ENCODE data around the gene ILF3.
A peak's percentile ranks its signal among the peaks of the same experiment; 100 is the strongest.

Gene ILF3

DNA sequence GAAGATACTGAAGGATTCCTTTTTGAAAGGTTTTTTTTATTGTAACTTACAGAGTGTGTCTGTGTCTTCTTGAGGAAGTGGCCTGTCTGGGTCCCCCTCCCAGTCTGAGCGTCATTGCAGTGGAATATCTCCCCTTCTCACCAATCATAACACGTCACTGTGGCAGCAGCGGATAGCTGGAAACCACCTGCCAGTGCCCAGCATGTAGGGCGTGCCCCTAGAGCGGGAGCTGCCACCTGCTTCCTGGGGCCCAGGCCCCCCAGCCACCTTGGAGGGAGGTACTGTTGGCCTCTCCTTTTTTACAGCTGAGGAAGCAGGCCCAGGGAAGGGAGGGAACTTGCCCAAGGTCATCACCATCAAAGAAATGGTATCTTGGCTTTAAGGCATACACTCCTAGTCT, 59.2 kb downstream of the ILF3 start:
- no peak overlapping the region for H3K4me3 ChIP-seq (ENCODE audit: low read length)
- DNase-seq (ENCODE audit: low read depth) = no peak
- TF ChIP-seq, protein P1, sequence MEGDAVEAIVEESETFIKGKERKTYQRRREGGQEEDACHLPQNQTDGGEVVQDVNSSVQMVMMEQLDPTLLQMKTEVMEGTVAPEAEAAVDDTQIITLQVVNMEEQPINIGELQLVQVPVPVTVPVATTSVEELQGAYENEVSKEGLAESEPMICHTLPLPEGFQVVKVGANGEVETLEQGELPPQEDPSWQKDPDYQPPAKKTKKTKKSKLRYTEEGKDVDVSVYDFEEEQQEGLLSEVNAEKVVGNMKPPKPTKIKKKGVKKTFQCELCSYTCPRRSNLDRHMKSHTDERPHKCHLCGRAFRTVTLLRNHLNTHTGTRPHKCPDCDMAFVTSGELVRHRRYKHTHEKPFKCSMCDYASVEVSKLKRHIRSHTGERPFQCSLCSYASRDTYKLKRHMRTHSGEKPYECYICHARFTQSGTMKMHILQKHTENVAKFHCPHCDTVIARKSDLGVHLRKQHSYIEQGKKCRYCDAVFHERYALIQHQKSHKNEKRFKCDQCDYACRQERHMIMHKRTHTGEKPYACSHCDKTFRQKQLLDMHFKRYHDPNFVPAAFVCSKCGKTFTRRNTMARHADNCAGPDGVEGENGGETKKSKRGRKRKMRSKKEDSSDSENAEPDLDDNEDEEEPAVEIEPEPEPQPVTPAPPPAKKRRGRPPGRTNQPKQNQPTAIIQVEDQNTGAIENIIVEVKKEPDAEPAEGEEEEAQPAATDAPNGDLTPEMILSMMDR (conservative IDR thresholded peaks at IDR 0.05; ENCODE audit: low read length) = no peak

DNA sequence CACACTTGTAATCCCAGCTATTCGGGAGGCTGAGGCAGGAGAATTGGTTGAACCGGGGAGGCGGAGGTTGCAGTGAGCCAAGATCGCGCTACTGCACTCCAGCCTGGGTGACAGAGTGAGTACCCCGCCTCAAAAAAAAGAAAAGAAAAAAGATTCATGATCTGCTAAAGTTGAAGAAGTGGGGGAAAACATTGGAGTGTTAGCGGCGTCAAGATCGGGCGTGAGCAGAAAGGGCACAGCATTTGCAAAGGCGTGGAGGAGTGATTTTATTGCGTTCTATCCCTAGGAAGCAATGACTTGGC, 62.9 kb downstream of the ILF3 start:
- TF ChIP-seq, protein P1 (conservative IDR thresholded peaks at IDR 0.05; ENCODE audit: low read length) = no peak

DNA sequence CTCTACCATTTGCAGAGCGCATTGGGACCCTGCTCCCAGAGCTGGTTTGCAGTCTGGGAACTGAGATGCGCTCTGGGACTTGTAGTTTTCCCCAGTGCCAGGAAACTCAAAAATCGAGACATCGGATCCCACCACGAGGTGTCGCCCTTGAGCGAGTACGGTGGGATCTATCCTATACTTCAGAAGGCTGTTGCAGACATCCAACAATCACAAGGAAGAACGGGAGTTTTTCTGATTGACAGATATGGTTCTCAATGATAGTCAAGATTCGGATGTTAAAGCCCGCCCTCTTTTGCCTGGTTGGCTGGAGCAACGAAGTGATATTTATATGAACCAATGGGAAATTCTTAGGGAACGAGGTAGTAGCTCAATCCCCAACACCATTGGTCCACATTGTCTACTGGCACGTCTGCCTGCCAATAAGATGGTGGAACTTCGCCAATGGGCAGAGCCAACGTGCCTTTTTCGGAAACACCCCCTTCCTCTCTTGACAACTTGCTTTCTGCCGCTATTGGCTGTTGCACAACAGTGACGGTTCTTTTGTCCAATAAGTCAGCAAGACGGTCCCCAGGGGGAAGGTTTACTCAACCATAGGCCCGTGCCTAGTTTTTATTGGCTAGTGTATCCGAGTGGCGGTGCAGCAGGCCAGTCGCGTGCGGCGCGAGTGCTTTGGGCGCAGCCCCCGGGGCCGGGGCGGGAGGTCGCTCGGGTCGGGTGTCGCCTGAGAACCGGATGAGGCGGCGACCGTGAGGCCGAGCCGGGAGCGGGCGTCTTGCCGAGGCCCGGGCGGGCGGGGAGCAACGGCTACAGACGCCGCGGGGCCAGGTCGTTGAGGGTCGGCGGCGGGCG, 63.4 kb downstream of the ILF3 start, which contains the start of gene DNM2:
Gene DNM2, plus strand, starts transcription at position 724 of the 849 bp plus-strand sequence. CDS start 164 bp downstream, outside the sequence.
- peak within 1 kb of the TSS; percentile 92 for H3K4me3 ChIP-seq (ENCODE audit: low read length)
- DNase-seq (ENCODE audit: low read depth) = peak; percentile 100
- TF ChIP-seq, protein P1 (conservative IDR thresholded peaks at IDR 0.05; ENCODE audit: low read length) = peak; percentile 80

More for the DNA sequence above, 62.9 kb downstream of the ILF3 start:
- H3K4me3 ChIP-seq (ENCODE audit: low read length) = peak overlapping the region; percentile 45
- no peak for DNase-seq (ENCODE audit: low read depth)

DNA sequence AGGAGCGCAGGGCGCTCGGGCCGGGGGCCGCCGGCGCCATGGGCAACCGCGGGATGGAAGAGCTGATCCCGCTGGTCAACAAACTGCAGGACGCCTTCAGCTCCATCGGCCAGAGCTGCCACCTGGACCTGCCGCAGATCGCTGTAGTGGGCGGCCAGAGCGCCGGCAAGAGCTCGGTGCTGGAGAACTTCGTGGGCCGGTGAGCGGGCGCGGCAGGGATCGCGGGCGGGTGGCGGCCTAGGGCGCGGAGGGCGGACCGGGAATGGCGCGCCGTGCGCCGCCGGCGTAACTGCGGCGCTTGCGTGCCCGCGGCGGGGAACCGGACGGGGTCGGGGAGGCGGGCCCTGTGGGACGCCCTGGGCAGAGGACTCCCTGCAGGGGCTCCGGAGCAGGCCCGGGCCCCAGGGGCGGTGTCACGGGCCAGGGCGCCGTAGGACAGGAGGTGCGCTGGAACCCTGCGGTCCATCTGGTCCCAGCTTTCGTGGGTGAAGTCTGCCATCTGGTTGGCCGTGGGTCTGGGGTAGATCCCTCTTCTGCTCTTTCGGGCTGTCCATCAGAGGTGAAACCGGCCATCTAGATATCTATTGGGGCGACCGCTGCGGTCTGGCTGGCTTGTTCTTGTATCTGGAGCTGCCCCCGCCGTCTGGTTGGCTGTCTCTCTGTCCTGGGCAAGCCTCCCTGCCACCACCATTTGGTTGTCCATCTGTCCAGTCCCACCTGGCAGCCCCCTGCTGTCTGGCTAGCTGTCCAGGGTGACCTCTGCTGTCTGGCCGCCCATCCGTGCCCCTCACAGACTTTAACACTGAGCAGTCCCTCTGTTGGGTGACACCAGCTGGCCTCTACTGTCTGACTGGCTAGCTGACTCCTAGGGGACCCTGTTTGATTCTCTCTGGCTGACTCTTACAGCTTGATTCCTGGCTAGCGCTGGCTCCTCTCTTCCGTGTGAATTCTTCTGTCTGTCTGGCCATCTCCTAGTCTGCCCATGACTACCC, 64.4 kb downstream of the ILF3 start:
- H3K4me3 ChIP-seq (ENCODE audit: low read length) = peak overlapping the region; percentile 92
- TF ChIP-seq, protein P1 (conservative IDR thresholded peaks at IDR 0.05; ENCODE audit: low read length) = no peak
- DNase-seq (ENCODE audit: low read depth) = peak; percentile 36

DNA sequence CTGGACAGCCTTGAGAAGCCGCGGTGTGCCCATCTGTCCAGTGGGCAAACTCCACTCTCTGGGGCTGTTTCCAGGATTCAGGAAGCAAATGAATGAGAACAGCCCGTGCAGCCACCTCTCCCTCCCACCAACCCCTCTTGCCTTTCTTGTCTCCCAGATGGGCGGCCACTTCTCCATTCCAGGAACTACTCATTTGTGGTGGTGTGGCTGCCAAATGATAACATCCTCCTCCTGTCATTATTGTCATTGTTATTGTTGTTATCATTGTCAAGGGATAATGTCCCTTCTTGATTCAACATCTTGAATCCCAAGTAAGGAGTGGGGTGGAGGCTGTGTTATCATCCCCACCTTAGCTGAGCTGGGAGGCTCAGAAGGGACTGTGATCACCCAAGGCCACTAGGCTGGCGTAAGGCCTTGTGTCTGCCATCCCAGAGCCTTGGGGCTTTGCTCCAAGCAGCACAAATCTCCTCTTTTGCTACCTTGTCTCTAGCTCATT, 65.4 kb downstream of the ILF3 start:
- H3K4me3 ChIP-seq (ENCODE audit: low read length) = peak overlapping the region; percentile 92
- no peak for DNase-seq (ENCODE audit: low read depth)
- TF ChIP-seq, protein P1 (conservative IDR thresholded peaks at IDR 0.05; ENCODE audit: low read length) = no peak

DNA sequence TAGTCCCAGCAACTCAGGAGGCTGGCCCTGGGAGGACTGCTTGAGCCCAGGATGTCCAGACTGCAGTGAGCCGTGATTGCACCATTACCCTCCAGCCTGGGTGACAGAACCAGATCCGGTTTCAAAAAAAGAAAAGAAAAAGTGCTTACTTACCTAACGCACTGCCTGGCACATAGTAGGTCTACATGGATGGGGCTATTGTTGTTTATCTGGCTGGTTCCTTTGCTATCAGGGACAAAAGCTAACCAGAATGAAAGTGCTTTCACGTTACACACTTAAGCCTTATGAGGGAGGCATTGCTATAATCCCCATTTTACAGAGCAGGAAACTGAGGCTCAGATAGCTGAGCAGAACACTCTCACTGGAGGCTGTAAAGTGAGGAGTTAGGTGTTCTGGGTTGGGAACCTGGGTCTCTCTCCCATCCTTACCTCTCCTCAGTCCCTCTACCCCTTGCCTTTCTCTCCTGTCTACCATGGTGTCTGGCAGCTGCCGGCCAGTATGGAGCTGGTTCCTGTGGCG, 66.5 kb downstream of the ILF3 start:
- no peak for DNase-seq (ENCODE audit: low read depth)
- TF ChIP-seq, protein P1 (conservative IDR thresholded peaks at IDR 0.05; ENCODE audit: low read length) = no peak
- H3K4me3 ChIP-seq (ENCODE audit: low read length) = no peak overlapping the region
